Activated CD8-positive, alpha-beta memory T cell treated with anti-CD3 and anti-CD28 coated beads, Interleukin-2, amount 50 U/mL, for 24 hours (primary cell): ENCODE data around the gene GOLGA6A.
A peak's percentile ranks its signal among the peaks of the same experiment; 100 is the strongest.
"Not testable (repeated sequence)": the region's sequence is repeated elsewhere in the genome, so short reads cannot be mapped to it uniquely, and the experiment has no call there.

Experiments used
- DNase-seq: peaks from one replicate; pipeline ENCODE4 v3.0.0-alpha.2; 2020; ENCODE audit errors: extremely low read depth

GOLGA6A gene

GRCh38 chr15:74082450-74082849, at the start of gene GOLGA6A:
GOLGA6A (minus strand) TSS chr15:74082550; CDS start chr15:74082509, 41 bp downstream.
- not testable (repeated sequence) for DNase-seq

- DNase-seq: no peak
Measured at GRCh38 chr15:74131628-74132413, 49.5 kb upstream of the GOLGA6A start.

GRCh38 chr15:74130849-74131627, 48.7 kb upstream of the GOLGA6A start:
- DNase-seq: no peak

GRCh38 chr15:74130155-74130848, 48.0 kb upstream of the GOLGA6A start, which contains the start of gene ISLR2:
ISLR2 (plus strand) TSS chr15:74130586; CDS start chr15:74132755, 2,169 bp downstream.
- no peak for DNase-seq

GRCh38 chr15:74129586-74130154, 47.3 kb upstream of the GOLGA6A start:
- no peak for DNase-seq

GRCh38 chr15:74128785-74129585, 46.6 kb upstream of the GOLGA6A start:
- DNase-seq: no peak

GRCh38 chr15:74127954-74128784, 45.8 kb upstream of the GOLGA6A start:
- DNase-seq: no peak

- DNase-seq: peak; percentile 62
Measured at GRCh38 chr15:74127255-74127953, 45.1 kb upstream of the GOLGA6A start.

- no peak for DNase-seq
Measured at GRCh38 chr15:74124759-74125158, 42.4 kb upstream of the GOLGA6A start.

GRCh38 chr15:74124196-74124595, 41.8 kb upstream of the GOLGA6A start:
- DNase-seq: no peak

- no peak for DNase-seq
Measured at GRCh38 chr15:74123658-74124057, 41.3 kb upstream of the GOLGA6A start.

GRCh38 chr15:74123131-74123429, 40.7 kb upstream of the GOLGA6A start:
- no peak for DNase-seq

GRCh38 chr15:74122403-74123130, 40.2 kb upstream of the GOLGA6A start:
- DNase-seq: no peak

GRCh38 chr15:74121858-74122257, 39.5 kb upstream of the GOLGA6A start:
- no peak for DNase-seq

- DNase-seq: no peak
Measured at GRCh38 chr15:74121039-74121438, 38.7 kb upstream of the GOLGA6A start.

GRCh38 chr15:74120426-74120825, 38.1 kb upstream of the GOLGA6A start:
- DNase-seq: no peak

GRCh38 chr15:74109713-74110112, 27.4 kb upstream of the GOLGA6A start:
- no peak for DNase-seq

- not testable (repeated sequence) for DNase-seq
Measured at GRCh38 chr15:74108611-74109010, 26.3 kb upstream of the GOLGA6A start.

- no peak for DNase-seq
Measured at GRCh38 chr15:74108111-74108510, 25.8 kb upstream of the GOLGA6A start.
